Esophagus (tissue), 2 donors: ENCODE measurements around the gene CD82. TPM values are rescaled to one million over a fixed set of nuclear protein-coding genes. Genes with fewer than 3 reads are reported as not detected.

Experiments
- H3K27ac ChIP-seq, 2 donors: one replicate each; pipeline ENCODE4 v1.5.1; 2013; ENCODE audit warnings: low read depth in 2 of 2, mild to moderate bottlenecking in 2 of 2, inconsistent platforms in 1 of 2, low read length in 1 of 2, moderate library complexity in 1 of 2
- H3K27me3 ChIP-seq, 2 donors: one replicate each; pipeline ENCODE4 v1.6.1; 2013; ENCODE audit warnings: low read length in 2 of 2, control low read depth in 1 of 2, mild to moderate bottlenecking in 1 of 2; ENCODE audit not compliant: insufficient read depth in 2 of 2, control insufficient read depth in 1 of 2
- H3K36me3 ChIP-seq, 2 donors: one replicate each; pipeline ENCODE4 v1.6.1; 2013; ENCODE audit warnings: low read length in 1 of 2; ENCODE audit not compliant: control insufficient read depth in 2 of 2, insufficient read depth in 2 of 2
- H3K4me1 ChIP-seq, 2 donors: one replicate each; pipeline ENCODE4 v1.6.1; 2013; ENCODE audit warnings: low read length in 1 of 2; ENCODE audit not compliant: control insufficient read depth in 2 of 2, insufficient read depth in 2 of 2
- H3K4me3 ChIP-seq, 2 donors: one replicate each; pipeline ENCODE4 v1.5.1; 2013; ENCODE audit warnings: low read length in 2 of 2, mild to moderate bottlenecking in 2 of 2, low read depth in 1 of 2, moderate library complexity in 1 of 2
- H3K9me3 ChIP-seq, 2 donors: one replicate each; pipeline ENCODE4 v1.6.1; 2013; ENCODE audit warnings: mild to moderate bottlenecking in 2 of 2, low read depth in 1 of 2, low read length in 1 of 2, moderate library complexity in 1 of 2; ENCODE audit not compliant: control insufficient read depth in 2 of 2, insufficient read depth in 1 of 2
- WGBS, 2 donors: extraction: QIAGEN DNeasy Blood & Tissue Kit; methylation state at CpG; one replicate each; pipeline ENCODE4 v1.1.7; 2013; 5-methylcytosine and 5-hydroxymethylcytosine counted together
- polyA plus RNA-seq, 2 donors: library from polyadenylated mRNA; stranded (reverse); fragments of 200-250 nt; gene quantifications; one replicate each; pipeline ENCODE4 v1.2.3, GENCODE V29; 2013
- donor health status: healthy with polysubstance abuse.
- donor health status: Bipolar disorder and iron deficiency.

Gene CD82
- polyA plus RNA-seq, 2 donors, result 123 to 266 TPM

- H3K27me3 ChIP-seq, result no peaks in the 10 kb centered on the region
- peaks cover 28 to 47% of the 10 kb centered on the region in 2 donors for H3K4me1 ChIP-seq
- no peak overlapping the region for H3K4me3 ChIP-seq
- peaks cover 3 to 17% of the 10 kb centered on the region in 2 donors for H3K36me3 ChIP-seq
- no peaks in the 10 kb centered on the region for H3K9me3 ChIP-seq
- H3K27ac ChIP-seq, result no peak overlapping the region
- WGBS, 2 donors, result 77 to 78% methylated on average over 2 of the region's 2 CpGs
Measured at GRCh38 chr11:44580701-44581100, 15.2 kb downstream of the CD82 start.

GRCh38 chr11:44581246-44581645 is 15.8 kb downstream of the CD82 start:
- Histone ChIP-seq H3K36me3 (peaks cover 3 to 17% of the 10 kb centered on the region in 2 donors), H3K27ac (no peak overlapping the region)

DNA sequence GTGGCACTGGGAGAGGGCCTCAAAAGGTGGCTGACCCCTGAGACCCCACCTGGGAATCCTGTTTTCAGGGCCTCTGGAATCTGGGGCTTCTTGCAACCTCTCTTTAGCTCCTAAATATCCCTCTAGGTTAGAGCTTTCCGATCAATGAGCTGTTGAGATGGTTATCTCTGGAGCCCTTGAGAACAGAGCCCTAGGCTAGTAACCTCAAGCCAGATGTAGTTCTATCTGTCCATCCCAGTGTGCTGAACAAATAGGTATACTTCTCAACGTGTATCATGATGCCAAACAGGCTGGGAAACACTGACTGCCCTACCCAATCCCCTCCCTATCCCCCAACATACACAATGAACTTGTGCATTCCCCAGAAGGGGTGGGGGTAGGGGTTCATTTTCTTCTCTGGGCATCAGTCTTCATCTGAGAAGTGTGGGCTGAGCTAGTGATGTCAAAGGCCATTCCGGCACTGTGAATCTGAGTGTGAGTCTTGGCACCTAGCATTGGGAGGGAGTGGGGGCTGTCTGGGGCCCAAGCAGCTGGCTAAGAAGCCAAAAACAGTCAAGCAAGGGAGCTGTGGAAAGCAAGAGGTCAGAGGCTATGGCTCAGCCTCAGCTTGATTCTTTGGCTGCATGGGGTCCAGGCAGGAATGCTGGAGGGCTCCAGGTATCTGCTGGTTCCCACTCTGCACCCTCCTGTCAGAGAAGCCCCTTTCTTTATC is 17.3 kb downstream of the CD82 start:
- Histone ChIP-seq H3K4me3 (no peak overlapping the region), H3K27ac (no peak overlapping the region), H3K36me3 (peaks cover 9 to 28% of the 10 kb centered on the region in 2 donors), H3K27me3 (no peaks in the 10 kb centered on the region), H3K9me3 (no peaks in the 10 kb centered on the region), H3K4me1 (peaks cover 21 to 30% of the 10 kb centered on the region in 2 donors)
- WGBS, 2 donors, result 92 to 94% methylated on average over 3 of the region's 3 CpGs

More at GRCh38 chr11:44581246-44581645, 15.8 kb downstream of the CD82 start:
- Histone ChIP-seq H3K4me3 (no peak overlapping the region), H3K27me3 (no peaks in the 10 kb centered on the region), H3K9me3 (no peaks in the 10 kb centered on the region), H3K4me1 (peaks cover 28 to 44% of the 10 kb centered on the region in 2 donors)
- 41 to 57% methylated on average over 3 of the region's 3 CpGs for WGBS, 2 donors

GRCh38 chr11:44583353-44583669 is 17.8 kb downstream of the CD82 start:
- Histone ChIP-seq H3K36me3 (peaks cover 9 to 29% of the 10 kb centered on the region in 2 donors), H3K9me3 (no peaks in the 10 kb centered on the region), H3K4me1 (peaks cover 19 to 25% of the 10 kb centered on the region in 2 donors), H3K27ac (no peak overlapping the region), H3K27me3 (no peaks in the 10 kb centered on the region), H3K4me3 (no peak overlapping the region)
- 87 to 89% methylated on average over 2 of the region's 2 CpGs for WGBS, 2 donors

DNA sequence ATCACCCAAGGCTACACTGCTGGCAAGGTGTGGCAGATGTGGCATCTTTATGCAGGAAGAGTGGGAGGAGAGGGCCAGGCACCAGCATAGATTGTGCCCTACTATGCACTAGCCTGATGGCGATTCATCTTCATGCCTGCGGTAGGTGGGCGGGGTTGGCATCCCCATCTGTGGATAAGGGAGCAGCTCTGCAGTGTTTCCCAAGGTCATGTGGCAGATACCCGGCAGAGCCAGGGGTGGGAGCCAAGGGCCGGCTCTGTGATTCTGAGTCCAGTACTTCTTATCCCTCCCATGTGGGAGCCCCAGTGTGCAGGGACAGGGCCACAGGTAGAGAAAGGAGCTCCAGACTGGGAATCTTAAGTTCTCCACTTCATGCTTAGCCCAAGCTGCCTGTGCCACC is 20.0 kb downstream of the CD82 start:
- Histone ChIP-seq H3K27me3 (no peaks in the 10 kb centered on the region), H3K27ac (no peak overlapping the region)

GRCh38 chr11:44589301-44589700 is 23.8 kb downstream of the CD82 start:
- Histone ChIP-seq H3K36me3 (peaks cover 6 to 28% of the 10 kb centered on the region in 2 donors), H3K27me3 (no peaks in the 10 kb centered on the region), H3K4me3 (no peak overlapping the region), H3K4me1 (peaks cover 5 to 13% of the 10 kb centered on the region in 2 donors), H3K9me3 (no peaks in the 10 kb centered on the region), H3K27ac (no peak overlapping the region)
- 73 to 79% methylated on average over 3 of the region's 3 CpGs for WGBS, 2 donors

More for the DNA sequence above, 20.0 kb downstream of the CD82 start:
- Histone ChIP-seq H3K9me3 (no peaks in the 10 kb centered on the region), H3K4me3 (no peak overlapping the region), H3K4me1 (peaks cover 7 to 8% of the 10 kb centered on the region in 2 donors), H3K36me3 (peaks cover 9 to 37% of the 10 kb centered on the region in 2 donors)
- WGBS, 2 donors, result 69 to 77% methylated on average over 5 of the region's 5 CpGs

DNA sequence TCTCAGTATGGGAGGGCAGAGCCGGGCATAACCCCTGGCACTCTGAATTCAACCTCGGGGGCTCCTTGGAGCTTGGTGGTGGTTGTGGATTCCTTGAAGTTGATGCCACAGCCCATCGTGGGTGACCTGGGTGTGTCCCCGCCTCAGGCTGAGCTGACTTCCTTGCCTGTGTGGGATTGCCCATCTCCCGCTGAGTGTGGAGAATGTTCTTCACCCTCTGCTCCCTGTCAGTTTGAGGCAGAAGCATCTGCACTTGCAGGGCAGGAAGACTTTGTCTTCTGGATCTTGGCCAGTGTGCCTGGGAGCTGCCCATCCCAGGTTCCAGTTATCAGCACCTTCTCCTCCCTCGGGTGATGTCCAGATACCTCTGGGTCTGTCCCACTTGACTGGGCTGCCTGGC is 25.3 kb downstream of the CD82 start:
- H3K9me3 ChIP-seq, result no peaks in the 10 kb centered on the region
- no peaks in the 10 kb centered on the region for H3K27me3 ChIP-seq
- no peak overlapping the region for H3K27ac ChIP-seq
- WGBS, 2 donors, result 55 to 65% methylated on average over 6 of the region's 6 CpGs
- no peak overlapping the region for H3K4me3 ChIP-seq
- peaks cover 6 to 29% of the 10 kb centered on the region in 2 donors for H3K36me3 ChIP-seq
- H3K4me1 ChIP-seq, result peaks cover 0 to 9% of the 10 kb centered on the region in 2 donors

DNA sequence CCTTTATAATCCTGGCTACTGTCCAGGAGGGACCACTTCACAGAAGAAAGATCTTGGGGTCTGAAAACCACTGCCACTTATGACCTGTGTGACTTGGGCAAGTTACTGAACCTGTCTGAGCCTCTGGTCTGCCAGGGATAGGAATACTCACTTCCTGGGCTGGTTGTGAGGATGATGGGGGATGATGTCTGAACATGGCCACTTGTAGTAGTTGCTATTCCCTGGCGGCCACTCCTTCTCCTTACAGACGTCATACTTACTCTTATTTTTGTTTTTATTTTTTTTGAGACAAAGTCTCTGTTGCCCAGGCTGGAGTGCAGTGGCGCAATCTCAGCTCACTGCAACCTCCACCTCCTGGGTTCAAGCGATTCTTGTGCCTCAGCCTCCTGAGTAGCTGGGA is 26.1 kb downstream of the CD82 start:
- WGBS, 2 donors, result 87 to 89% methylated on average over 4 of the region's 4 CpGs
- H3K27me3 ChIP-seq, result no peaks in the 10 kb centered on the region
- H3K27ac ChIP-seq, result peak overlapping the region in 1 of 2 donors; percentile 45
- peaks cover 3 to 17% of the 10 kb centered on the region in 2 donors for H3K4me1 ChIP-seq
- H3K9me3 ChIP-seq, result no peaks in the 10 kb centered on the region
- H3K4me3 ChIP-seq, result no peak overlapping the region
- H3K36me3 ChIP-seq, result peaks cover 6 to 27% of the 10 kb centered on the region in 2 donors

DNA sequence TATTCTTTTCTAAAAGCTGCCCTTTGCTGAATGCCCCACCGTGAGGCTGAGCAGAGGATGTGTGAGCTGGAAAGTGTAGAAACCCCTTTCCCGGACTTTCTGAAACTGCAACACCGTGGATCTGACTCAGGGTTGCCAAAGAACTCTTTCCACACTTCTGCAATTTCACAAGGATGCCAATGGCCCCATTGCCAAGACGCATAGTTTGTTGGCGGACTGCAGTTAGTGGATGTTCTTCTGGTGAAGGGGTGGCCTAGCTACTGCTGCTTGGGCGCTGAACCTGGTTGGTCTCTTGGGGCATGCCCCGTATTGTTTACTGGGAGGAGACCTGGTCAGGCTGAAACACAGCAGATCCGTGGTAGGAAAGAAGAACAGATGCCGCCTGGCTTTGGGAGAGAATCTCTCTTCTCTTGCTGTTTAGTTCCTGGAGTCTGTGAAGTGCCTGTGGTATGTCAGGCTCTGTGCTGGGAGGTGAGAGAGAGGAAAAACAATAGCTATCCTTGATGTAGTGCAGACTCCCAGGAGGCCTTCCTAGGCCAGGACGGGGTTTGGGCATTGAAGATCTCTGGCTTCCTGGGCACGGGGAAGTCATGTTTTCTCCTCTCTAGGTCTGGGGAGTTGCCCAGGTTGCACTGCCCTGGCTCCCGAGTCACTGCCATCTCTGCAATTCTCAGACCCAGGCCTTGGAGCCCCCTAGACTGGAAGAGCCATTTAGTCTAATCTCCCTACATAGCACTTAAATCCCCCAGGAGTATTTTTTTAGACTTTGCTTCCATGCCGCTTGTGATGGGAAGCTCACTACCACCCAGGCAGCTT is 26.9 kb downstream of the CD82 start:
- Histone ChIP-seq H3K4me3 (no peak overlapping the region), H3K4me1 (peaks cover 3 to 20% of the 10 kb centered on the region in 2 donors), H3K36me3 (peaks cover 2 to 21% of the 10 kb centered on the region in 2 donors), H3K27ac (peak overlapping the region; percentile 45 to 47), H3K27me3 (no peaks in the 10 kb centered on the region), H3K9me3 (no peaks in the 10 kb centered on the region)
- 62 to 79% methylated on average over 13 of the region's 13 CpGs for whole genome bisulfite sequencing, 2 donors
